GM19193 (cell line): ENCODE data around the gene SLC12A6.

Experiments used
- POLR2A ChIP-seq: IDR thresholded peaks from 4 replicates; pipeline ENCODE4 v1.6.1; 2011; ENCODE audit not compliant: insufficient read depth, insufficient read length; ENCODE audit errors: extremely low read depth

Gene SLC12A6

GRCh38 chr15:34337557-34338306, at the start of gene SLC12A6:
SLC12A6 (minus strand) TSS chr15:34337781; CDS start chr15:34336680, 1,101 bp downstream.
- TF ChIP-seq POLR2A, result peak; percentile 69

- no peak for TF ChIP-seq POLR2A
These were observed 39.3 kb upstream of the SLC12A6 start for GRCh38 chr15:34376856-34377255.

- TF ChIP-seq POLR2A, result no peak
These were observed 37.2 kb upstream of the SLC12A6 start for GRCh38 chr15:34374816-34375215.

GRCh38 chr15:34373951-34374350, 36.4 kb upstream of the SLC12A6 start:
- TF ChIP-seq POLR2A, result no peak

GRCh38 chr15:34370643-34371042, 33.1 kb upstream of the SLC12A6 start:
- TF ChIP-seq POLR2A, result no peak

- no peak for TF ChIP-seq POLR2A
These were observed 32.5 kb upstream of the SLC12A6 start for GRCh38 chr15:34370129-34370528.

- TF ChIP-seq POLR2A, result peak; percentile 88
These were observed 29.8 kb upstream of the SLC12A6 start, which contains the start of gene LPCAT4 for GRCh38 chr15:34367101-34368081. LPCAT4 (minus strand) TSS chr15:34367196; CDS start chr15:34367100, 96 bp downstream.

GRCh38 chr15:34366271-34367065, 28.9 kb upstream of the SLC12A6 start:
- no peak for TF ChIP-seq POLR2A

GRCh38 chr15:34365836-34366235, 28.3 kb upstream of the SLC12A6 start:
- TF ChIP-seq POLR2A, result no peak

- TF ChIP-seq POLR2A, result no peak
These were observed 27.7 kb upstream of the SLC12A6 start for GRCh38 chr15:34365091-34365825.

- TF ChIP-seq POLR2A, result no peak
These were observed 26.5 kb upstream of the SLC12A6 start for GRCh38 chr15:34364041-34364440.

GRCh38 chr15:34362047-34362773, 24.6 kb upstream of the SLC12A6 start:
- no peak for TF ChIP-seq POLR2A

- TF ChIP-seq POLR2A, result no peak
These were observed 23.7 kb upstream of the SLC12A6 start for GRCh38 chr15:34361278-34361677.

- TF ChIP-seq POLR2A, result no peak
These were observed 22.7 kb upstream of the SLC12A6 start for GRCh38 chr15:34360298-34360697.

GRCh38 chr15:34359416-34359815, 21.8 kb upstream of the SLC12A6 start:
- no peak for TF ChIP-seq POLR2A
